GM23338 (cell line): ENCODE measurements around the gene SNRPA. TPM values are rescaled to one million over a fixed set of nuclear protein-coding genes. Genes with fewer than 3 reads are reported as not detected.

ENCODE experiments used
- ATAC-seq: fragments of 200-7000 bp; cut with Tn5 transposase; 3 replicates; pipeline ENCODE4 v1.9.1; 2020
- DNase-seq: peaks from one replicate; pipeline ENCODE4 v3.0.0-alpha.2; 2015; ENCODE audit warnings: low spot score
- H2AFZ ChIP-seq: fragments of 200-600 bp; sonication (generic); 2 replicates; pipeline ENCODE4 v1.8.0; 2016; ENCODE audit warnings: antibody characterized with exemption, mild to moderate bottlenecking, moderate library complexity
- H3F3A ChIP-seq: fragments of 200-600 bp; sonication (generic); replicated peaks from 2 replicates; pipeline ENCODE4 v1.8.0; 2017; ENCODE audit warnings: antibody characterized with exemption, mixed run types, low read depth
- H3K27ac ChIP-seq: fragments of 200-600 bp; sonication (generic); 2 replicates; pipeline ENCODE4 v1.6.1; 2016; ENCODE audit warnings: low read depth
- H3K27me3 ChIP-seq: fragments of 200-600 bp; sonication (generic); 2 replicates; pipeline ENCODE4 v1.8.0; 2016; ENCODE audit warnings: mild to moderate bottlenecking, mixed run types, moderate library complexity; ENCODE audit not compliant: insufficient read depth
- H3K36me3 ChIP-seq: fragments of 200-600 bp; sonication (generic); 2 replicates; pipeline ENCODE4 v1.8.0; 2016; ENCODE audit warnings: mild to moderate bottlenecking; ENCODE audit not compliant: insufficient read depth
- H3K4me1 ChIP-seq: fragments of 200-600 bp; sonication (generic); 2 replicates; pipeline ENCODE4 v1.8.0; 2016; ENCODE audit warnings: mild to moderate bottlenecking, moderate library complexity; ENCODE audit not compliant: insufficient read depth
- H3K4me2 ChIP-seq: fragments of 200-600 bp; sonication (generic); 2 replicates; pipeline ENCODE4 v1.7.1; 2017; ENCODE audit warnings: mixed run types
- H3K4me3 ChIP-seq: fragments of 200-600 bp; sonication (generic); 2 replicates; pipeline ENCODE4 v1.6.1; 2016; ENCODE audit warnings: mixed run types
- H3K79me2 ChIP-seq: fragments of 200-600 bp; sonication (generic); replicated peaks from 2 replicates; pipeline ENCODE4 v1.8.0; 2017; ENCODE audit warnings: mild to moderate bottlenecking; ENCODE audit not compliant: insufficient read depth
- H3K9me2 ChIP-seq: fragments of 200-600 bp; sonication (generic); 2 replicates; pipeline ENCODE4 v1.8.0; 2017; ENCODE audit not compliant: insufficient read depth
- H4K20me1 ChIP-seq: fragments of 200-600 bp; sonication (generic); replicated peaks from 2 replicates; pipeline ENCODE4 v1.8.0; 2017; ENCODE audit warnings: mild to moderate bottlenecking; ENCODE audit not compliant: insufficient read depth
- H3K27ac Mint-ChIP-seq: 2 replicates; pipeline ENCODE4 v1.8.0; 2020; ENCODE audit warnings: inconsistent platforms, mild to moderate bottlenecking, moderate library complexity, mixed read lengths
- H3K27me3 Mint-ChIP-seq: 3 replicates; pipeline ENCODE4 v1.8.0; 2022; ENCODE audit warnings: low read depth, mild to moderate bottlenecking, moderate library complexity, mixed read lengths, inconsistent platforms; ENCODE audit not compliant: insufficient read depth, poor library complexity
- H3K36me3 Mint-ChIP-seq: 3 replicates; pipeline ENCODE4 v1.8.0; 2021; ENCODE audit warnings: low read depth, mild to moderate bottlenecking, inconsistent platforms, moderate library complexity, mixed read lengths
- H3K4me1 Mint-ChIP-seq: 3 replicates; pipeline ENCODE4 v1.8.0; 2020; ENCODE audit warnings: mild to moderate bottlenecking, inconsistent platforms, mixed read lengths
- H3K4me3 Mint-ChIP-seq: 3 replicates; pipeline ENCODE4 v1.8.0; 2021; ENCODE audit warnings: moderate library complexity, mild to moderate bottlenecking, inconsistent platforms, mixed read lengths
- H3K9me3 Mint-ChIP-seq: 3 replicates; pipeline ENCODE4 v1.8.0; 2020; ENCODE audit warnings: moderate library complexity, mild to moderate bottlenecking, inconsistent platforms, mixed read lengths
- EZH2phosphoT487 ChIP-seq: fragments of 200-600 bp; sonication (generic); IDR thresholded peaks from one replicate; pipeline ENCODE4 v1.8.1; 2018; ENCODE audit warnings: antibody characterized with exemption; ENCODE audit not compliant: unreplicated experiment
- JUNB ChIP-seq: IDR thresholded peaks from one replicate; pipeline ENCODE4 v1.6.1; 2016; ENCODE audit warnings: antibody characterized with exemption; ENCODE audit not compliant: unreplicated experiment
- NANOG ChIP-seq: IDR thresholded peaks from 2 replicates; pipeline ENCODE4 v1.6.1; 2016; ENCODE audit warnings: antibody characterized with exemption, borderline replicate concordance
- POLR2AphosphoS5 ChIP-seq: IDR thresholded peaks from 2 replicates; pipeline ENCODE4 v1.6.1; 2016; ENCODE audit warnings: antibody characterized with exemption, low read depth
- REST ChIP-seq: IDR thresholded peaks from one replicate; pipeline ENCODE4 v1.6.1; 2018; ENCODE audit warnings: antibody characterized with exemption; ENCODE audit not compliant: unreplicated experiment
- STAT1 ChIP-seq: IDR thresholded peaks from one replicate; pipeline ENCODE4 v1.6.1; 2016; ENCODE audit warnings: antibody characterized with exemption; ENCODE audit not compliant: unreplicated experiment
- ZNF114 ChIP-seq: fragments of 250-450 bp; sonication (Bioruptor Pico); IDR thresholded peaks from 2 replicates; pipeline ENCODE4 v1.5.0; 2020; ENCODE audit warnings: mild to moderate bottlenecking, moderate library complexity
- ZNF331 ChIP-seq: fragments of 250-450 bp; sonication (Bioruptor Pico); IDR thresholded peaks from 2 replicates; pipeline ENCODE4 v1.5.0; 2020; ENCODE audit warnings: low read depth, mild to moderate bottlenecking, moderate library complexity
- polyA plus RNA-seq: library from polyadenylated mRNA; unstranded; fragments of >200 nt; fragmentation: Nextera tagmentation; extraction: Ambion mirVana; gene quantifications from 2 replicates; pipeline ENCODE4 v1.2.1, GENCODE V29; 2016
- total RNA-seq: library from RNA; depleted of rRNA; stranded (reverse); fragments of >200 nt; shearing (Covaris generic); gene quantifications from 2 replicates; pipeline ENCODE4 v1.2.3, GENCODE V29; 2014
- TF ChIP-seq, protein P1 (sequence below), 2 experiments: fragments of 200-600 bp in 1 of 2; sonication (generic) in 1 of 2; conservative IDR thresholded peaks; 2 replicates each; pipeline versions ENCODE4 v1.5.1 to v1.6.1; 2016 to 2017; ENCODE audit warnings: antibody characterized with exemption in 2 of 2, low read depth in 2 of 2, mild to moderate bottlenecking in 2 of 2, moderate library complexity in 1 of 2
- TF ChIP-seq, protein P2 (sequence below): IDR thresholded peaks from 2 replicates; pipeline ENCODE4 v1.6.1; 2016; ENCODE audit warnings: antibody characterized with exemption

The SNRPA gene
- total and polyA plus RNA-seq, 2 experiments from 2014 or later, result 295 to 326 TPM

DNA sequence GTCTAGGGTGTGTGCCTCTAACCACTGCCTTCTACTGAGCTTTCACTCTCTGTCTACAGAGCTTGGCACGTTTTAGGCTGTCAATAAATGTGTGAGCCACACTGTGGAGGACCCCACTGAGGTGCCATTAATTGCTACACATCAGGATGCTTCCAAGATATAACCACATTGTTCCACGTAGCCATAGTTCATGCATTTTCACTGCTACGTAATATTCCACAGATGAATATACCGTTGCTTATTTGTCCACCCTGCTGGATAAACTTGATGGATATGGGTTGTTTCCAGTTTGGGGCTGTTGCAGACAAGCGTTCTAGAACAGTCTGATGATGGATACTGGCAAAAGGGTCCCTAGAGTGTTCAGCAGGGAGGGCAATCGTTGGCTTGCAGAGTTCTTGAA lies 49.2 kb upstream of the SNRPA start:
- Histone ChIP-seq H3K4me3 (no peak overlapping the region), H3K4me1 (0 out of 2 replicates have a peak, but pooled peaks cover 3% of the 10 kb centered on the region), H4K20me1 (no peaks in the 10 kb centered on the region; the same call in 1 of the 2 replicates), H3K27ac (no peak overlapping the region), H3K4me2 (no peak overlapping the region), H2AFZ (no peak overlapping the region), H3K9me2 (no peaks in the 10 kb centered on the region), H3F3A (0 out of 2 replicates have a peak, but pooled peaks cover 6% of the 10 kb centered on the region), H3K27me3 (no peaks in the 10 kb centered on the region), H3K36me3 (0 out of 2 replicates have a peak, but pooled peaks cover 3% of the 10 kb centered on the region), H3K79me2 (no peaks in the 10 kb centered on the region; the same call in 1 of the 2 replicates)
- DNase-seq (no peak), ATAC-seq (no peak)
- Mint-ChIP-seq H3K36me3 (peaks cover 42% of the 10 kb centered on the region), H3K4me1 (peaks cover 10% of the 10 kb centered on the region), H3K4me3 (no peak overlapping the region), H3K27me3 (peaks cover 16% of the 10 kb centered on the region), H3K27ac (no peak overlapping the region), H3K9me3 (no peaks in the 10 kb centered on the region)
- no peak for TF ChIP-seq ZNF114 (CRISPR knock-in tag)

DNA sequence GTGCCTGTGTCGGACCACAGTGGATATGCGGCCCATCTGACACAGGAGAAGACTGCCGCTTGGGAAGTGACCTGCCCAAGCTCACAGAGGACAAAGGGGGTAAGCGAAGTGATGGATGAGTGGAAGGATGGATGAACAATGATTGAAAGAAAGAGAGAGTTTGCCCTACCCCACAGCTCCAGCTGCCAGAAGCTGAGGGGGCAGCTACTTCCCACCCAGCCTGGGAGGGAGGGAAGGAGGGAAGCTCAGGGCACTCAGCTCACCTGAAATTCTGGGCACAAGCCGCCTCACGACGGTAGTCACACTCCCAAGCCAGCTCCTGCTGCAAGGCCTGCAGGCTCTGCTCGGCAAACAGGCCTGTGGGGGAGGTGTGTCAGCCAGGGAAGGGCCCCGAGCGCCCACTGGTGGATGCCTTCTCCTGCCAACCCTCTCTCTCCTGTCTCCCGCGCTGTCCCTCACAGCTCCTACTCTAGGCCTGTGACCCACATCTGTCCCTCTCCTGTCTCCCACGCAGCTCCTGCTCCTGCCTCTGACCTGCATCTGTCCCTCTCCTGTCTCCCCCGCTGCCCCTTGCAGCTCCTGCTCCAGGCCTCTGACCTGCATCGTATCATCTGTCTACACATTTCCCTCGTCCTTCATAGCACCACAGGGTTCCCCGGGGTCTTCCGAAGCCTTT lies 48.5 kb upstream of the SNRPA start:
- Mint-ChIP-seq H3K9me3 (no peaks in the 10 kb centered on the region), H3K4me3 (no peak overlapping the region; the same call in 2 of the 3 replicates), H3K27ac (no peak overlapping the region; the same call in 1 of the 2 replicates), H3K36me3 (peaks cover 46% of the 10 kb centered on the region), H3K4me1 (peaks cover 10% of the 10 kb centered on the region), H3K27me3 (peaks cover 15% of the 10 kb centered on the region)
- H3K27ac ChIP-seq, result peak overlapping the region; percentile 39; the same call in 1 of the 2 replicates
- H3K79me2 ChIP-seq, result no peaks in the 10 kb centered on the region; the same call in 1 of the 2 replicates
- H3K36me3 ChIP-seq, result 0 out of 2 replicates have a peak, but pooled peaks cover 3% of the 10 kb centered on the region
- H3F3A ChIP-seq, result 0 out of 2 replicates have a peak, but pooled peaks cover 6% of the 10 kb centered on the region
- H3K4me2 ChIP-seq, result no peak overlapping the region
- H3K4me1 ChIP-seq, result 0 out of 2 replicates have a peak, but pooled peaks cover 3% of the 10 kb centered on the region
- TF ChIP-seq, protein P1, sequence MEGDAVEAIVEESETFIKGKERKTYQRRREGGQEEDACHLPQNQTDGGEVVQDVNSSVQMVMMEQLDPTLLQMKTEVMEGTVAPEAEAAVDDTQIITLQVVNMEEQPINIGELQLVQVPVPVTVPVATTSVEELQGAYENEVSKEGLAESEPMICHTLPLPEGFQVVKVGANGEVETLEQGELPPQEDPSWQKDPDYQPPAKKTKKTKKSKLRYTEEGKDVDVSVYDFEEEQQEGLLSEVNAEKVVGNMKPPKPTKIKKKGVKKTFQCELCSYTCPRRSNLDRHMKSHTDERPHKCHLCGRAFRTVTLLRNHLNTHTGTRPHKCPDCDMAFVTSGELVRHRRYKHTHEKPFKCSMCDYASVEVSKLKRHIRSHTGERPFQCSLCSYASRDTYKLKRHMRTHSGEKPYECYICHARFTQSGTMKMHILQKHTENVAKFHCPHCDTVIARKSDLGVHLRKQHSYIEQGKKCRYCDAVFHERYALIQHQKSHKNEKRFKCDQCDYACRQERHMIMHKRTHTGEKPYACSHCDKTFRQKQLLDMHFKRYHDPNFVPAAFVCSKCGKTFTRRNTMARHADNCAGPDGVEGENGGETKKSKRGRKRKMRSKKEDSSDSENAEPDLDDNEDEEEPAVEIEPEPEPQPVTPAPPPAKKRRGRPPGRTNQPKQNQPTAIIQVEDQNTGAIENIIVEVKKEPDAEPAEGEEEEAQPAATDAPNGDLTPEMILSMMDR (conservative IDR thresholded peaks at IDR 0.05; ENCODE audit: low read depth in 2 of 2), result peak; percentile 52 to 81
- no peak for TF ChIP-seq ZNF114 (CRISPR knock-in tag)
- DNase-seq (peak; percentile 82), ATAC-seq (peak; percentile 99)
- no peak overlapping the region for H2AFZ ChIP-seq
- H4K20me1 ChIP-seq, result no peaks in the 10 kb centered on the region; the same call in 1 of the 2 replicates
- no peaks in the 10 kb centered on the region for H3K9me2 ChIP-seq
- no peak overlapping the region for H3K4me3 ChIP-seq
- H3K27me3 ChIP-seq, result no peaks in the 10 kb centered on the region

DNA sequence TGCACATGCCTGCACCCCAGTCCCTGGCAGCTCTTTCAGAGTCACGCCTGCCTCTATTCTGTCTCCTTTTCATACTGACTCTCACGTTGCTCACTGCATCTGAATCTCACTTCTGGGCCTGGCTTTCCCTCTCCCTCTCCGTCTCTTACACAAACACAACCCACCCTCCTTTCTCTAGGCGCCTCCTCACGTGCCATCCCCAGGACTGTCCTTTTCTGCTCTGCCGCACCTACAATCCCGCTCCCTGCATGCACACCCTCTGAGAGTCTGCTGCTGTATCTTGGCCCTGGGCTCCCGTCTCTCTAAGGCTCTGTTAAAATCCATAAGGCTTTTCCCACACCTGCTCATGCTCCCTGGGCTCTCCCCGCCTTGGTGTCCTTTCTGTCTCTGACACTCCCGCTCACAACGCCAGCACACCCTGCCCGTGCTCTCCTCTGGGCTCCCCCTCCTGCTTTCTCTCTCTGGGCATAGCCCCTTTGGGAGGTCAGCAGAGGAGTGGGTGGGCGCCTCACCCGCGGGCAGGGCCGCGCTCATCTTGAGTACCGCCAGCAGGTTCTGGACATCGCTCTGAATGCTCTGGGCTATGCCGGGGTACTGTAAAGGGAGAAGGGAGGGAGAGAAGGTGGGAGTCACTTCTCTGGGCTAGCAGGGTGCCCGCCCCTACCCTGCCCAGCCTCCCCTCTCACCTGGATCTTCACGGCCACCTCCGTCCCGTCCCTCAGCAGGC lies 47.8 kb upstream of the SNRPA start:
- H3K79me2 ChIP-seq, result no peaks in the 10 kb centered on the region; the same call in 1 of the 2 replicates
- Mint-ChIP-seq H3K4me3 (no peak overlapping the region; the same call in 2 of the 3 replicates), H3K9me3 (no peaks in the 10 kb centered on the region), H3K27me3 (peaks cover 14% of the 10 kb centered on the region), H3K4me1 (peaks cover 10% of the 10 kb centered on the region), H3K36me3 (peaks cover 44% of the 10 kb centered on the region), H3K27ac (no peak overlapping the region; the same call in 1 of the 2 replicates)
- no peaks in the 10 kb centered on the region for H3K9me2 ChIP-seq
- H2AFZ ChIP-seq, result no peak overlapping the region
- 0 out of 2 replicates have a peak, but pooled peaks cover 3% of the 10 kb centered on the region for H3K36me3 ChIP-seq
- ATAC-seq, result no peak
- H3K4me2 ChIP-seq, result no peak overlapping the region
- DNase-seq, result no peak
- H3K27ac ChIP-seq, result peak overlapping the region; percentile 39; the same call in 1 of the 2 replicates
- no peaks in the 10 kb centered on the region for H3K27me3 ChIP-seq
- H3K4me3 ChIP-seq, result no peak overlapping the region
- no peaks in the 10 kb centered on the region; the same call in 1 of the 2 replicates for H4K20me1 ChIP-seq
- 0 out of 2 replicates have a peak, but pooled peaks cover 3% of the 10 kb centered on the region for H3K4me1 ChIP-seq
- H3F3A ChIP-seq, result 0 out of 2 replicates have a peak, but pooled peaks cover 6% of the 10 kb centered on the region
- TF ChIP-seq REST, result no peak
- TF ChIP-seq POLR2AphosphoS5, result no peak
- no peak for TF ChIP-seq STAT1
- no peak for TF ChIP-seq ZNF331 (CRISPR knock-in tag)
- no peak for TF ChIP-seq EZH2phosphoT487
- TF ChIP-seq, protein P2, sequence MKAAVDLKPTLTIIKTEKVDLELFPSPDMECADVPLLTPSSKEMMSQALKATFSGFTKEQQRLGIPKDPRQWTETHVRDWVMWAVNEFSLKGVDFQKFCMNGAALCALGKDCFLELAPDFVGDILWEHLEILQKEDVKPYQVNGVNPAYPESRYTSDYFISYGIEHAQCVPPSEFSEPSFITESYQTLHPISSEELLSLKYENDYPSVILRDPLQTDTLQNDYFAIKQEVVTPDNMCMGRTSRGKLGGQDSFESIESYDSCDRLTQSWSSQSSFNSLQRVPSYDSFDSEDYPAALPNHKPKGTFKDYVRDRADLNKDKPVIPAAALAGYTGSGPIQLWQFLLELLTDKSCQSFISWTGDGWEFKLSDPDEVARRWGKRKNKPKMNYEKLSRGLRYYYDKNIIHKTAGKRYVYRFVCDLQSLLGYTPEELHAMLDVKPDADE, result no peak
- TF ChIP-seq JUNB, result no peak
- no peak for TF ChIP-seq NANOG
